Activated CD8-positive, alpha-beta memory T cell treated with anti-CD3 and anti-CD28 coated beads, Interleukin-2, amount 50 U/mL, for 1 hour (primary cell): ENCODE measurements around the gene BCL11A.

Experiments
- DNase-seq: peaks from one replicate; pipeline ENCODE4 v3.0.0-alpha.2; 2020; ENCODE audit errors: extremely low read depth

BCL11A gene

DNA sequence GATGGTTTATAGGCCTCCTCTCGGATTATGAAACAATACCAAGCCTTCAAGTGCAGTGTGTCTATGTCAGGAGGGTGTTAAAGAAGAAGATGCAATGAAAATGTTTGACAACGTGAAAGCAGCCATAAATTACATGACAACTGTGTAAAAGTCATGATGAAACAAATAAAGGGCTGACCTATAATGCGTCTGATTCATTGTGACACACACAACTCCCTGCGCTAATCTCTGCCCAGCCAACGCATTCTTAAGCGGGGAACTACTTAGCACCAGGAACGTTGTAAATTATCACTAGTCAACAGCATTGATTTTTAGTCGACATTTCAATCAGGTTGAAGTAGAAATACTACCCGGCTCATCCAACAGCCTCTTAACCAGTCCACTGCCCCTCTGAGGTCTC, 26.8 kb downstream of the BCL11A start:
- DNase-seq: no peak

DNA sequence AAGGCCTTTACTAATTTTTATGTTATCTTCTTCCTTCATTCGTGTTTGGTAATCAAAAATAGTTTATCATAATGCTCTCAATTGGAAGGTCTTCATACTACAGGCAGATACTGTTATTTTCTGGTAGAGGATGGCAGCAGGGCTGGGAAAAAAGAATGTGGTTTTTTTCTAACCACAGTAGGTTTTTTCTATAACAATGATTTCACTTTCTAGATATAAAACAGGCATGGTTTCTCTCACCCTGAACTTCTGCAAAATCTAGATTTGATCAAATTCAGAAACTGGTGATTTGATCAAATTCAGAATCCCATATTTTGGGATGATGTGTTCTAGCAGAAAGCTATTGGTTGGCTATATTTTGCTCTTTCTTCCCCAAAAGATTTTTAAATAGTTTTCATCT, 27.6 kb downstream of the BCL11A start:
- DNase-seq: no peak

DNA sequence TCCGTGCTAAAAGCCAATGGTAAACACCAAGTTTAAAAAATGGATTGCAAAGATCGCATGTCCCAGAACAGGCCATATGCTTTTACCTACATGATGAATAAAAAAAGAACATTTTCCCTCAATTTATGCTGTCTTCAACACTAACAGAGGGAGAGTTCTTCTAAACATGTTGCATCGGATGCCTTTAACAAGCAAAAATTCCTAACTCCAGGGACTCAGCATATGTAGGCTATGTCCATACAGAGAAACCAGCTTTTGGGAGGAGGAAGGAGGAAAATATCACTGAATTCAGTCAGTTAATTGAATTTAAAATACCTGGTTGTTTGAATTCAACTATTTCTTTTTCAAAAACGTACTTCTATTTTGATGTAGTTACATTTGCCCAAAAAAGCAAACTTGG, 28.6 kb downstream of the BCL11A start:
- DNase-seq: no peak

DNA sequence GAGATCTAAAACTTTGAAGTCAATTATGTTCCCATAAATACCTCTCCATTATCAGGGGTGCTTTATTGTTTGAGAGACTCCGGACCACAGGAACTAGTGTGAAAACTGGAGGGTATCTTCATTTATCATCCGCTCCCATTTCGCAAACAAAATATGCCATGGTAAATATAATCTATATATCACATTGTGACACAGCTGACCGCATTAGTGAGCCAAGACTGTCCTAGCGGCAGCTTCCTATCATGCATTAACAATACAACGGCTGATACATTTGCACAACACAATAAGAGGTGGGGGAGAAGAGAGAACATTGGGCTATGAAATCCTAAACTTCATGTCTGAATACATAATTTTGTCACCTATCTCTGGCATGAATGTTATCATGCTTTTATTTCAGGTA, 29.5 kb downstream of the BCL11A start:
- no peak for DNase-seq

DNA sequence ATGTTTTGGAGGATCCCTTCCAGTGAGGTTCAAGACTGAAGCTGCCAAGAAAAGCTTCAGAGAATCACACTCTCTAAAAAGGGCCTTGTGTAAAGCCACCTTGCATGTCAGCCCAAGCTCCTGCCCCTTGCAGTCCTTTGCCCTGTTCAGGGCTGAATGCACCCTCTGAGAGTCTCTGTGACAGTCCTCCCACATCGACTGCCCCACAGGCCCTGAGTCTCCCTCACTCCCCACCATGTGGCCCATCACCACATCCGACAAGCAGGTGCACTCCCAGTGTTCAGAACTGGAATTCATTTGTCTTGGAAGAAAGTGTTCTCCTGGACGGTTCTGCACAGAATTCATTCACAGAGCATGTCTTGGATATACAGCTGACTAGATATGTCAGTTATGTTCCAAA, 31.0 kb downstream of the BCL11A start:
- no peak for DNase-seq

DNA sequence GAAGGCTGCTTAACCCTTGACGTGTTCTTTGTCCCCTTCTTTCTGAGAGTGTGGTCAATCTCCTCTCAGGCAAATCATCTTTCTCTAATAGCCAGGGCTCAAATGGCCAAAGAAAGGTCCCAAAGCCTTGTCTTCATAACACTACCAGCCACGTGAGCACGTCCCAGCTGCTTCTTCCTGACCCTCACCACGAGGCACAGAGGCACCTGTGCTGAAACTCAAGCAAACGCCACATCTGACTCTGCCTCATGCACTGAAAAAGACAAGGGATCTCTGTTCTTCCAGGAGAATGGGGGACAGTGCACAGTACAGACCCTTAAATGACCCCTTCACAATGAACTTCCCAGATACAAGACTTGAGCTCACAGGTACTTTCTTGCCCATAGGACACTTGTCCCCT, 31.8 kb downstream of the BCL11A start:
- no peak for DNase-seq

DNA sequence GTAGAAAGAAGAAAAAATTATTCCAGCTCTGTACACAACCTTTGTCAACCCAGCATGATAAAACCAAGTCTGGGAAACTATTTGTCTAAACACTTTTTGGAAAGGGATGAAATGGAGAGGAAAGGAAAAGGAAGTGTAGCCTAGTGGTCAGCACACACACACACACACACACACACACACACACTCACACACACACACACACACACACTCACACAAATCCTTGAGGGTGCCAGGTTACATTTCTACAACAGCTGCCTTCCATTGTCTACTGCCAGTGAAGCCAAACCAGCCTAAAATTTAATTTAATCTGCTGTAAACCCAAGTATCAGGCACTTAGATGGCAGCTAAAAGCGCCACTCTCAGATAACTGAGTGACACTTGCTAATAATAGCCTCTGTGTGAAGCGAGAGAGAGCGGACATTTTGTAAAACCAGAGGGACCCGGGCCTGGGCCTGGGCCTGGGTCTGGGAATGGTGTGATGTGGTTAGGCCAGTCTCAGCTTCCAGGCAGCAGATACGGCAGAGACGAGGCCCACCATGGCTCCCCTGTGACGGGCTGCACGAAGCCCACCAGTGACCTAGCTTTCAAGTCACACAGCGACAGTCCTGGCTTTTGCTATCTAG, 32.4 kb downstream of the BCL11A start:
- no peak for DNase-seq

DNA sequence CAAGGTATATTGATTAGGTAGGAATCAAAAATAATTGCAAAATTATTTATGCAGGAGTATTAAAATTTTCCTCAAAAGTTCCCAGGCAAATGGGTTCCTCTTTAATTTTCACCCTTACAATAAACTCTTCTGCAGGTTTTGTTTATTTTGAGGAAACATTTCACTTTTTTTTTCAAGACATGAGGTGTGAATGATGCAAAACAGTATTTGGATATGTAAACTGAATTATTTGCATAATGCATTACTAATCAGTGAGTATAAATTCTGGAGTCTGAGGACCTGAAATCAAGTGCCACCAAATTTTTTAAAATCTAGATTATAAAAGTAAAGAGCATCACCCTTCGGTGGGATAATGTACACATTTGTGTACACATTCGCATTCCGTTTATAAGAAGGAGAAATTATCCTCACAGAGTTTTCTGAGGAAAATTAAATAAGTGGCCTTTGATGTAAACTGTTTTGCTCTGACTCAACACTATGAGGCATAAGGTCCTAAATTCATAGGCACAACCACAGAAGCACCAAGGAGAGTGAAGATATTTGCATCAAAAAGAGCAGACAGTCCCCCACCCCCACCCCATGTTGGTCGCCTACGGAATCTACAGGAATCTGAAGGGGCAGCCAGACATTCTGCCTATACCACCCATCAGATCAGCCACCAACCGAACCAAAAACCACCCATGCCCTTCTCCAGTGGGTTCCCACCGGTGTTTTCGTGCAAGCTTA, 33.1 kb downstream of the BCL11A start:
- no peak for DNase-seq

DNA sequence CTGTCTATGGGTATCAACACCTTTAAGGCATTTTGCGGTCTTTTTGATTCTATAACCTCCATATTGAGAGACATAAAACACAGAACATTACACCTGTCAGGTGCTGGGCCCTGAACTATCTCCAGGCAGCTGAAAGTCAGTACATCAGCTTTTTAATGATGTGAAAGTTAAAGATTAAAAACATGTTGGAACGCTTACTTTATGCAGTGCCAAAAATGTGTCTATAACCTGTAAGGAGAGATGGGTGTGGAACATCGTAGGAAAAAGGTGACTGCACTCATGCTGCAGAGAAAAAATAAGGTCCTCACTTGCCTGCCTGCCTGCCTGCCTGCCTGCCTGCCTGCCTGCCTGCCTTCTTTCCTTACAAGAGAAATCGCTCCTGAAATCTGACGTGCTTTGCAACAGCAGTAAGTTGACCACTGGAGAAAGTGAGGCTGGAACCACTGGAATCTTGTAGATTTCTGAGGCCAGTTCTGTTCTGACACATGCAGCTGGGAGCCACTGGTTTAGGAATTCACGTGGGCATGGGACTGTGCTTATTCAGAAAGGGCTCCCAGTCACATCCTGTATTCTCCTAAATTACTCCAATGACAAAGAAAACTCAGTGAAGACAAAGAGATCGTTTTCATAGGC, 34.1 kb downstream of the BCL11A start:
- DNase-seq: no peak

DNA sequence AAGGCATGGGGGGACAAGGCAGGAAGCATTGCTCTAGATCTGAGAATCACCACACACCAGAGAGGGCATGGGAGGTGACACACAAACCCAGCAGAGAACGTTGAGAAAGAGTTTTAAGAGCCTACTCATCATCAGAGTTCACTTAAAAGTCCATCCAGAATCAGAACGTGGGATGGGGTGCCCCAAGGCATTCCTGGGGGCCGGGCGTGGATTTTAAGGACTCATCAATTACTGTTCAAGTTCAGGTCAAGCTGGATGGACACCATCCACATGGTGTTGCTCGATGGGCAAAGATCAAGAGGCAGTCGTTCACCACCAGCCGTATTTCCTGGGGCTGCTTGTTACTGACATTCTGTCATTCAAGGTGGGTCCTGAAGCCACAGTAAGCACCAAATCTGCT, 34.9 kb downstream of the BCL11A start:
- no peak for DNase-seq

DNA sequence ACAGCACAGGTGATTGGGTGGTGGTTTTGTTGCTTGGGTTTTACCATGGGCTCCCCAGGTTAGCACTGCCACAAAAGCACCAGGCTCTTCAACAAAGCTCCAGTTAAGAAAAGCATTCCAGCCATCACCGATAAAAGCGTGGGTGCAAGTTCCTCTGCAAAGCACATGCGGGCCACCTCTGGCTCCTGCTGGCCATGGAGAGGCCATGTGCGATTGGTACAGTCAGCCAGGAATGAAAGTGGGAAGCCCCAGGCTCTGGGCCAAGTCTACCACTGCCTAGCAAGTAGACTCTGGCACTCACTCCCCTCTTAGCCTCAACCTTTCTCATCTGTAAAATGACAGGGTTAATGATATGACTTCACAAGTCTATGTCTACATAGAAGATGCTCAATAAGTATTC, 36.0 kb downstream of the BCL11A start:
- no peak for DNase-seq

DNA sequence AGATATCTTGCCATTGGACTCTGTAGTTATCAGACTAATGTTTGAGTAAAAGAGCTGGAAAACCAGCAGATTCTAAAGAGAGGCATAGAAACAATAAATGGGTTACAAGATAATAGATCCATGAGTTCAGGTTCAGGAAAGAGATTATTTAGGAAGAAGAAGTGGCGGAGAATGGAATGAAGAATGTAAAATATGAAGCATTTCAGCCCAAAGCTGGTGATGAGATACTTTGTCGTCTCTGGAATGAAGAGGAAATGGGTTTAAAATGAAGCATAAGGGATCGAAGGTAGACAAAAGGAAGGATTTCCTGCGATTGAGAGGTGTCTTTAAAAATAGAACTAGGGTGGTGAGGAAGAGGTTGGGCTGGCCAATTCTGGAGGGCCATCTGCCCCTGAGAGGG, 36.6 kb downstream of the BCL11A start:
- DNase-seq: no peak

DNA sequence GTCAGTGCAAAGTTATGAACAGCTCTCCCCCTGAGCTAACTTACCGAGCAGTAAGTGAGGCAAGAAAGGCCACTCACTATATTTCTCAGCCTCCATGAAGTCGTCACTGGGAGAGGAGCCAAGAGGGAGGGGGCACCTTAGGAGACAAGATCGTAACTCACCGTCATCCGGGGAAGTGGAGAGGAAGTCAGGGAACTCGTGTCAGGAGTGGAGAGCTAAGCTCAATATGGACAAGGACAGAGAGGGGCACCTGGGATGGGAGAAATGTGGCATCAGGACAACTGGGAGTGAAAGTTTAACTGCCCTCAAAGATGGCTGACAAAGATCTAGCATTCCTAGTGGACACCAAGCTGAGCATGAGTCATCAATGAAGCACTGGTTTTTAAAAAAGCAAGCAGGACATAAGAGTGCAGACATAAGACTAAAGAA, 37.1 kb downstream of the BCL11A start:
- DNase-seq: no peak

DNA sequence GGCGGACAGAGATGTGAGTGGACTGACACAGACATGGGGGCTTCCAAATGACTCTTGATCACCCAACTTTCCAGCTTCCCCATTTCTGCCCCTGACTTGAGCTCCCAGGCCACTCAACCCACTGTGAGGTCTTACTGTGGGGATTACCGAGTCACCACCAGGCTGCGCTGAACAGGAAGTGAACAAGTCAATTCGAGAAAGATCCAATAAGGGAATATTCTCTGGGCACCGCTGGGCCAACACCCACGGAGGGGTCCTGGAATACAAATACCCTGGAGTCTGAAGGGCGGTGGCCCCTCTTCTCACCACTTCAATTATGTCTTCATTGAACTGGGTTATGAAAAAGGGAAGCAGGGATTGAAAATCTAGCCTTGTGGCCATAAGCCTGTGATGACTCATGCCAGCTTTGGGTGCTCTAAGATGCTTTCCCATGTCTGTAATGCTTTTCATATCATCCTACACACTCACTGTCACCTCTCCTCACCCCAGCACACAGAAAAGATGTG, 37.7 kb downstream of the BCL11A start:
- DNase-seq: no peak

DNA sequence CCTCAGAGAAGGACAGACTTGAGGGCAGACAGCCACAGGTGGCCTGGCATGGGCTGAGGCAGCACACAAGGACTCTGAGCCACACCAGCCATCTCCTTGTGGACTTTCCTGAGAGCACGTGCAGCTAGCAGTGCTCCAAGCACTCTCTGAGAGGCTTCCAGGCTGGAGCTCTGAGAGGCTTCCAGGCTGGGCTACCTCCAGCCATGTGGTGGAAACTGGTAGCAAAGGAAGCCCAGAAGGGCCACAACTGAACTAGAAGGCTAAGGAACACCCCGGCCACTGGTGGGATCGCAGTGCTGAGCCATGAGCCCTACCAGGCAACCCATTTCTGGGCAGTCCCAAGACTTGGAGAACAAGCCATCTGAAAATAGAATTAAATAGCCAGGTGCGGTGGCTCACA, 39.5 kb downstream of the BCL11A start:
- no peak for DNase-seq

DNA sequence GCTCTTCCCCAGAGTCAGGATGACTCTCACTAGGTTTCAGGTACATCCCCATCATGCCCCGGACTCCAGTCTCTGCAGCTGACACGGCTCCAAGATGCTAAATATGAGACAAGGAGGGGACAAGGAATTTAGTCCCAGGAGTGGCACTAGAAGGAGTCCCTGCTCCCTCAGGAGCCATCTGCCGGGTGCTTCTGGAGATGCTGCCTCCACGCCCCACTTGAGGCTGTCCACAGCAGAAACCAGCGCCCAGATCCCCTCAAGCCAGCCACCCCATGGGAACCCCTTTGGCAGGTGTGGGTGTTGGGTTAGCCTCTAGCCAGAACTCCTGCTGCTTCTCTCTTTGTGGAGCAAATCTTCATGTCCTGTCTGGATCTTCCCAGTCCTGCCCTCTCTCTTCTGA, 40.3 kb downstream of the BCL11A start:
- DNase-seq: no peak

DNA sequence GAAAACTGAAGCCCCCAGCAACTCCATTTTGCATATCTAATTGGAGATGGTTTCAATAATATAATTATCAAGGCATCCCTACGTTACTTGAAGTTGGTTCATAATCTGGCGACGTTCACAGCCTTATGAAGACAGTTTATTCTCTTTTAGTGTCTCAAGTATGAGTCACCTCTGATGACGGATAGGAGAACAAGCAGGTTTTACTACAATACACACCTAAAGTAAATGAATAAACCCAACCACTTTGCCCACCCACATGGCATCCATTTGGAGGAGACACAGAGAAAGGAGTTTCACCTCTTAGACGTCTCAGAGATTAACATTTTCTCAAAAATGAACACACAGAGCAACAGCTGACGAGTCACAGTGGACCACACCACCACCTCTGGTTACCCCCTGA, 40.8 kb downstream of the BCL11A start:
- DNase-seq: no peak

DNA sequence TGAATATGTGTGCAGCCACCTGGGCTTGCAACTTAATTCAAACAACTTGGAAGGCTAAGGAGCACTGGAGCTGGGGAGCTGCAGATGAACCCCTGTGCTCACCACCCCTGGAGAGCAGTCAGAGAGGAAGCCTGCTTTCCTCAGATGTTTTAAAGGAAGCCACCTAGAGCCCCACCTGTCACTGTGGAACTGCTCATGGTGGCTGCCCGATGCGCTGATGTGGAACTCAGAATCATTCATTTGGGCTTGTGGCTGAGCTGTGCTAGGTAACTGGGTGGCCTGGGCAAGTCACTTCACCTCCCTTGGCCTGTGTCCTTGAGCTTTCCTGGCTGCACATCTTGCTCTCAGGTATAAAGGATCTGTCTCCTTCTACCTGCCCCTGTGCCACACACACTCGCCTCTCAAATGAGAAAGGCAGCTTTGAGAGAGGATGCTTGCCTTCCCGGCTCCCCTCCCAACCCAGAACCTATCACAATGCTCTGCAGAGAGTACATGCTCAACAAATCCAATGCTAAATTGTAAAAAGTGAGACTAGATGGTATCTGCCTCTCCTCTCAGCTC, 41.3 kb downstream of the BCL11A start:
- no peak for DNase-seq

DNA sequence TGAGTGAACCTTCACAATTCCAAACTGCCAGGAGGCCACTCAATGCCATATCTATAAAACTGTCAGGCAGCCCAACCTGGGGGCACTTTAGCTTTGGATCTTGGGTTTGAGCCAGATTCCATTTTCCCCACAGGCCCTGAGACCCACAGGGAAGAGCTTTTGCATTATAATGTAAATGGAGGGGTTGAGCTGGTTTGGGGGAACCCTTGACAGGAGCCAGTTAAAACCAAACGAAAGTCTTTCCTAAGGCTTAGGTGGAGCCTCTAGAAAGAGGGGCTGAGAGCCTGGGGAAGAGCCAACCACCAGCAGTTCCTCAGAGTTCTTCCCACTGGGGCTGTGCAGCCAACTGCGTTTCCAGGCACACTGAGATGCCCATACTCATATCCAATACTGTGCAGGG, 42.7 kb downstream of the BCL11A start:
- DNase-seq: no peak

DNA sequence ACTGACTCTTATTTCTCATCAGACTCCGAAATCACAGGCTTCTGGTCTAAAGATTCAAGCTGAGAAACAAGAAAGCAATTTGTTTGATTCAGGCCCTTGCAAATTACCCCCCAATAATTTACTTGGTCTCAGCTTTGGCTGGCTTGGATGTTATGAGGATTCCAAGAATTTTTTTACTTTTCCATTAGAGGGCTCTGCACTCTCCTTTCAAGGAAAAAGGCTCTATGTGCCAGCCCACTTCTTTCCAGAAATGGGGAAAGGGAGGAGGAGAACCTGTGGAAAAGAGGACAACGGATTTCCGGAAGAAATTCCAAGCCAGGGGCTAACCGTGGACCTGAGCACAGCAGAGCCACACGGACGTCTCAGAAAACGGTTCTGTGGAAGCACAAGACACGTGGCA, 44.4 kb downstream of the BCL11A start:
- DNase-seq: no peak

DNA sequence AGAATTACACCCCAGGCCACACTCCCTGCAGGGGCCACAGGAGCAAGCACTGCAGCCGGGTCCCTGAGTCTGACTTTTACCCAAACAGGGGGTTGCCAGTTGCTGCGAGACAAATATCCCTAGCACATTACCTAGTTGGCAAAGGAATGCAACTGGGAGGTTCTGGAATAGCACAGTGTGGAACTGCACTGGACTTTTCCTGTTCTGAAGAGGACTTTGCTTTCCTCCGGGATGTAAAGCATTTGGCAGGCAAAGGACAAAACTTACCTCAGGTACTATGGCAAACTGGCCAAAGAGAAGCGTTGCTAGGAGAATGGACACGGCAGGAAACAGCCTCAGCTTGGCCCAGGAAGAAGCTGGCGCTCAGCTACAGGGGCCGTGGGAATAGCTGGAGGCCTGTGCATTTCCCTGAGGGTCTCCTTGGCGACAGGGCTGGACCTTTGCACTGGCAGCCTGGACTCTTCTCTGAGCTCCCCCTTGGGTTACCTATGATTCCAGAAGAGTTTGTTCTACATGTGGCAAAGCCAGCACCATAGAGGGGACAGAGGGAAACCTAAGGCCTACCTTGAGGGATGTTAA, 45.0 kb downstream of the BCL11A start:
- no peak for DNase-seq

DNA sequence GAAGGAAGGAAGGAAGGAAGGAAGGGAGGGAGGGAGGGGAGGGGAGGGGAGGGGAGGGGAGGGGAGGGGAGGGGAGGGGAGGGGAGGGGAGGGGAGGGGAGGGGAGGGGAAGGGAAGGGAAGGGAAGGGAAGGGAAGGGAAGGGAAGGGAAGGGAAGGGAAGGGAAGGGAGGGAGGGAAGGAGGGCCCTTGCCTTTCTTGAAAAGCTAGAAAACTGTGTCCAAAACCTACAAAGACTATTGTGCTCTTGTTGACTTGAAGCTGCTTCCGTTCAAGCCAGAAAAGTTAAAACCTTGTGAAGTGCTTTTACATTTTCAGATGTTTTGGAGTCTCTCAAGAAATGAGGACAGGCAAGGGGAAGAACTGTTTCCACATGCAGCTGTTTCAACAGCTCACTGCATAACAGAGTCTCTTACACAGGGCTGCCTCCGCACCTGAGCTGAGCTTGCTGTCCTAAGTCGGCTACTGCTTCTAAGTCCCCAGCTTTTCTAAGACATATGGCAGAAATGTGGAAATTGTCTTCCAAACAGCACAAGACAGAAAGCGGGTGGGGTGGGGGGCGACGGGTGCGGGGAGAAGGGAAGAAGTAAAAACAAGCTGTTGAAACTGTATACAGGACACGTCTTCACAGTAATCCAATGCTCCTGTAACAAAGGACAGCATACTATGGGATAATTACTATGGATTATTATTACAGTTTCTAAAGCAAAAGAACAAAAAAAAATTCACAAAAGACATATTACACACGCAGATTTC, 46.1 kb downstream of the BCL11A start:
- no peak for DNase-seq
